GM21367 (cell line): Measurements from ENCODE around the gene PACS1.
"Not testable (repeated sequence)": the region's sequence is repeated elsewhere in the genome, so short reads cannot be mapped to it uniquely, and the experiment has no call there.

Source experiments
- ATAC-seq: cut with Tn5 transposase; IDR thresholded peaks from one replicate; pipeline ENCODE4 v1.9.1; 2021; ENCODE audit not compliant: unreplicated experiment

The PACS1 gene

DNA sequence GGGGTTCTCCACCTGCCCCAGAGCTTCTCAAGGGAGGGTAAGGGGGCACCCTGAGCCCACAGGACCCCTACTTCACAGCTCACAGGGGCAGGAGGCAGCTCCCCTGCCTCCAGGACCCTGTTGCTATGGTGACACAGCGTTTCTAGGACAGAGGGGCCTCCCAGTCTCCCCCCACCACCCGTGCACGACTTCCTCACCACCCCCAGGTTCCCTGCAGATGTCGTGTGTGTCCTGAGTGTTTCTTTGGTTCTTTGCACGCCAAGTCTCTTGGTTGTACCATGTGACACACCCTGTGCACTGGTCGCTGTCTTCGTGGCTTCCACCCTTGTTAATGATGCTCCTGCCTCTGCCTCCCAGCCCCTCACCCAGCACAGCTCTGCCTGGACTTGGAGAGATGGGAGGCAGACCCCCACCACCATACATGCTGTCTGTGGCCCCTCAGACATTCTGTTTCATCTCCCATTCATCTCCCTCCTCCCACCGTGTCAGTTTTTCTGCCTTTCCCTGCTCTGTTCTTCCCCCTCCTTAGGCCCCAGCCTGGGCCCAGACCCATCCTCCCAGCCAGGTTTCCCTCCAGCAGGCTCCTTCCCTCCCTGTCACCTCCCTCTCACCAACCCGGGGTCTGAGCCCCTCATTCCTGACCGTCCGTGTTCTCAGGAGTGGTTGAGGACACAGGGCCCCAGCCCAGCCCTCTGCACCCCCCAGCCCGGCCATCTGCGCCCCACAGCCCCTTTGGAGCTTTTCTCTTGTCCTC lies 173.9 kb downstream of the PACS1 start:
- ATAC-seq: no peak

DNA sequence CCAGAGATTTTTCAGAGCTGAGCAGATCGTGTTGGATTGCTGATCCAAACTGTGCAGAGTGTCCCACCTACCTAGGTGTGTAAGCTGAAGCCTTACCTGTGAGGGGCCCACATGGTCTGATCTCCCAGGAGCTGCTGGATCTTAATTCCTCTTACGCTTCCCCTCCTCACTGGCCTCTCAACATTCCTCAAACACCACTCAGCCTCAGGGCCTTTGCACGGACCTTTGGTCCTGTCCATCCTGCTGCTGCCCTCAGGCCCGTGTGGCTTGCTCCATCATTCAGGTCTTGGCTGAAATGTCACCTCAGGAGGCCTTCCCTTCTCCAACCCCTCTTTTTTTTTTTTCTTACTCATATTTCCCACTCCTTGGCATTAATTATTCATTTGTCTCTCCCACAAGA lies 177.2 kb downstream of the PACS1 start:
- ATAC-seq: no peak

DNA sequence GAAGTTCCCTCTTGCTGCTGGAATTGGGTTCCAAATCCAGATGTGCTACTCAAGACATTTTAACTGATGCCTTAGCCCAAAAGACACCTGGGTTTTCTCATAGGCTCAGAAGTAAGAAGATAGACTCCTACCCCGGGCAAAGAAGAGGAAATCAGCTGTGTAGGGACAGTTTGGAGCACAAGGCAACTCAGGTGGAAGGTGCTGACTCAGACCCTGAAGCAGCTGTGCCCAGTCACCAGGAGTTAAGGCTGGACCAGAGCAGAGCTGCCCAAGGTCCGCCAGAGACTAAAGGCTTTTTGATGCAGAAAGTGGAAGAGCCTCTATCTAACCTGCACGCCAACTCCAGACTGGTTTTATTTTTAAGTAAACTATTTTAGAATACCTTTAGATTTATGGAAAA lies 177.7 kb downstream of the PACS1 start:
- ATAC-seq: no peak

DNA sequence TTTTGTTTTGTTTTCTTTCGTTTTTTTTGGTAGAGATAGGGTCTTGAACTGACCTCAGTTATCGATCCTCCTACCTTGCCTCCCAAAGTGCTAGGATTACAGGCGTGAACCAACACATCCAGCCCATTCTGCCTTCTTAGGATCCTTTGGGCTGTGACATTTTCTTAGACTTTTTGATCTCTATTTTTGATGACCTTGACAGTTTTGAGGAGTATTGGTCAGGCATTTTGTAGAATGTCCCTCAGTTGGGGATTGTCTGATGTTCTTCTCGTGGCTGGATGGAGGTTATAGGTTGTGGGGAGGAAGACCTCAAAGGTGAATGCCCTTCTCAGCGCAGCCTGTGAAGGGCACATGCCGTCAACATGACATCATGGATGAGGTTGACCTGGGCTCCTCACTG lies 178.8 kb downstream of the PACS1 start:
- no peak for ATAC-seq

DNA sequence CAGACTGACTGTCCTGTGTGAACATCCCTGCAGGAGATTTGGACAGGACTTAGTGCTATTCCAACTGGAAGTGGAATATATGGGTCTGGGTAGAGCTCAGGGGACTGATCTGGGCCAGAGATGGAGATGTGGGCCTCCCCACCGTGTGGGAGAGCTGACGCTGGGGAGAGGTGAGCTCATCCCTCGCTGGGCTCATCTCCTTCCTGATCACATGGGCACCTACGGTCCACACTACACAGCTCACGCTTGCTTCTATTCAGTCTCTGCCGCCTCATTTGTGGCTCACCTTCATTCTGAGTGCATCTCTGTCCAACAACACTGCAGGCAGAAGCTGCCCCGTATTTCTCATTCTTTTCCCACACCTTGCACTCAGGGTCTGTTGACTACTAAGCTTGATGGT lies 181.7 kb downstream of the PACS1 start:
- no peak for ATAC-seq

DNA sequence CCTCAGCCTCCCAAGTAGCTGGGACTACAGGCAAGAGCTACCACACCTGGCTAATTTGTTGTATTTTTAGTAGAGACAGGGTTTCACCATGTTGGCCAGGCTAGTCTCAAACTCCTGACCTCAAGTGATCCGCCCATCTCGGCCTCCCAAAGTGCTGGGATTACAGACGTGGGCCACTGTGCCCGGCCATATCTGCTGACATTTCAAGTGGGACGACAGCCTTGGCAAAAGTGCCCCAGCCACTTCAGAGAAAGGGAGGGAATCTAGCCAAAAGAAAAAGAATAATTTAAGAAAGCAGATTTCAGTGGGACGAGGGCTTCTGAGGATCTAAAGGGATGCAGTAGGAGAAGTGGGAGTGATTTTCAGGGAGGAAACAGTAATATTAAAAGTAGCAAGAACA lies 183.0 kb downstream of the PACS1 start:
- ATAC-seq: not testable (repeated sequence)

DNA sequence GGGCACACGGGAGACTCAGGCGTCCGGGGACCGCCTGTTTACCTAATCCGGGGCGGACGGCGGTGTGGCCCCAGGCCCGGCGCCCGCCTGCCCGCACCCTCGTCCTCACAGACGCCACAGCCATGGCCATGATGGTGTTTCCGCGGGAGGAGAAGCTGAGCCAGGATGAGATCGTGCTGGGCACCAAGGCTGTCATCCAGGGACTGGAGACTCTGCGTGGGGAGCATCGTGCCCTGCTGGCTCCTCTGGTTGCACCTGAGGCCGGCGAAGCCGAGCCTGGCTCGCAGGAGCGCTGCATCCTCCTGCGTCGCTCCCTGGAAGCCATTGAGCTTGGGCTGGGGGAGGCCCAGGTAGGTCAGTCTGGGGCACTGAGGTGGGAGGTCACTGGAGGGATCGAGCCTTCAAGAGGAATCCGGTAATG lies 188.4 kb downstream of the PACS1 start:
- no peak for ATAC-seq

DNA sequence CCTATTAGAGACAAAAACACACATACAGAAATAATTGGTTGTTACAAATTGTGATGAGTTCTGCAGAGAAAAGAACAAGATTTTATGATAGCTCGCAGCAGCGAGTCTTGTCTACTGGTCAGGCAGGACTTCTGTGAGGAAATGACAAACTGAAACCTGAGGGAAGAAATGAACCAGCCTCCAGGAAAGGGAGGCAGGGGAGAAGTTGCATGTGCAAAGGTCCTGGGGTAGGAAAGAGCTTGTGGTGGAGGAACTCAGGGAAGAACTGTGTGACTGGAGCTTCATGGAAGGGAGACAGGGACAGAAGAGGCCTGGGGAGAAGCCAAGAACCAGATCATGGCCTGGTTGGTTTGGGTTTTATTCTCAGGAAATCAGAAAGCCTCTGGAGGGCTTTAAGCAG lies 189.2 kb downstream of the PACS1 start:
- ATAC-seq: no peak

DNA sequence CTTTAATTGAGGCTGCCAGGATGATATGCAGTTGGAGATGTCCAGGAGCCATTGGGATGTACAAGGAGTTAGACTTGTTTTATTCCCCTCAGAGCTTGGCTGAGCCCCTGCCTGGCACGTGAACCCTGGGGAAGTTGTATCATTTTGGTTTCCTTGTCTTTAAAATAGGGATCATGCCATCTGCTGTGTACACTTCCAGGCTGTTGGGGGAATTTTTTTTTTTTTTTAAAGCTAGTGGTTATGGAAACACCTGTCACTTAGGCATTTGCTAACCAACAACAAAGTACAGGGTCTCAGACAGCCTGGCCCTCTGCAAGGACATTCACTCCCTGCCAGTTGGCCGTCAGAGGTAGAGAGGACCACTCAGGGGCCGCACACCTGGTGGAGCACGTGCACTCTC lies 189.9 kb downstream of the PACS1 start:
- no peak for ATAC-seq

DNA sequence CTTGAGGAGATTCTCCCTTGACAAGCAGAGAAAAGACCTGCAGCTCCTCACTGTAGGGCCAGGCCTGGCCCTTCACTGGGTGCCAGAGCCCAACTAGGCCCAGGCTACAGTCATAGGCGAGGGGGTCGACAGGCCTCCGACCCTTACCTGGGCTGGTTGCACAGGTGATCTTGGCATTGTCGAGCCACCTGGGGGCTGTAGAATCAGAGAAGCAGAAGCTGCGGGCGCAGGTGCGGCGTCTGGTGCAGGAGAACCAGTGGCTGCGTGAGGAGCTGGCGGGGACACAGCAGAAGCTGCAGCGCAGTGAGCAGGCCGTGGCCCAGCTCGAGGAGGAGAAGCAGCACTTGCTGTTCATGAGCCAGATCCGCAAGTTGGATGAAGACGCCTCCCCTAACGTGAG lies 191.5 kb downstream of the PACS1 start:
- ATAC-seq: no peak

DNA sequence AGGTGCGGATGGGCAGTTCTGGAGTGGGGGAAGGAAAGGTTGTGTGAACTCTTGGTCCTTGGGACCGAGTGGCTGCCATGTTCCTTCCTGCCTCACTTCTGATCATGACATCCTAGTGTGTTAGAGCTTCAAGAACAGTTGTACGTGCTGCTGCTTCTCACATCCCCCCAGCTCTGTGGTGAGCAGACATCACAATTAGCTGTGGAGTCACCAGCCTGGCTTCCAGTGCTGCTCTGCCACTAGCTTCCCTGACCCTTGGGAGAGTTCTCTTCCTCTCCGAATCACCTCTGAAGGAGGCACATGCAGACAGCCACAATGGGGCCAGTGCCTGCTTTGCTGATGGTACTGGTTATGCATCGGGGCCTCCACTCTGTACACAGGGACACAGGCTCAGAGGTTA lies 192.1 kb downstream of the PACS1 start:
- ATAC-seq: no peak

DNA sequence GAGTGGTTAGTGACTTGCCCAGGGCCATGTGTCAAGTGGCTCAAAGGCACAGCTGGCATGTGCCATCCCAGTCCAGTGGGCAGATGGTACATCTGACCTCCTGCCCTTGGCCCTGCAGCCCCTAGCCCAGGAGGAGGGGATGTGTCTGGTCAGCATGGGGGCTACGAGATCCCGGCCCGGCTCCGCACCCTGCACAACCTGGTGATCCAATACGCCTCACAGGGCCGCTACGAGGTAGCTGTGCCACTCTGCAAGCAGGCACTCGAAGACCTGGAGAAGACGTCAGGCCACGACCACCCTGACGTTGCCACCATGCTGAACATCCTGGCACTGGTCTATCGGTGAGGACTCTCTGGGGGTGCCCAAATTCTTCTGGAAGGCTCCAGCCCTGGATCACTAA lies 192.6 kb downstream of the PACS1 start:
- no peak for ATAC-seq

DNA sequence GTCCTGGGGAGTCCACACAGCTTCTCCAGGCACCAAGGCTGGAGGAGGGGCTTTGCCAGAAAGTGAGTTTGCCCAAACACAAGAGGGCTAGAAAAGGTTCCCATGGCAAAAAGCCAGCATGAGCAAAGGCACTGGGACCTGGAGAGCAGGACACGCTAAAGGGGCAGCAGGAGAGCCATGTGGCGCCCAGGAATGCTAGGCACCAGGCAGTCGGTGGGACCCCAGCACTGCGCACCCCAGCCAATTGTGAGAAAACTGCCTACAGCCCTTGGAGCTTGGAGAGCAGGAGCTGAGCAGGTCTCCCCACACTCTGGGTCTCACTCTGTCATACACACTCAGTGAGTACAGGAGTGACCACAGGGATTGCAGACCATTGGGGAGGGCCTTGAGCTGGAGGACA lies 193.2 kb downstream of the PACS1 start:
- ATAC-seq: no peak

DNA sequence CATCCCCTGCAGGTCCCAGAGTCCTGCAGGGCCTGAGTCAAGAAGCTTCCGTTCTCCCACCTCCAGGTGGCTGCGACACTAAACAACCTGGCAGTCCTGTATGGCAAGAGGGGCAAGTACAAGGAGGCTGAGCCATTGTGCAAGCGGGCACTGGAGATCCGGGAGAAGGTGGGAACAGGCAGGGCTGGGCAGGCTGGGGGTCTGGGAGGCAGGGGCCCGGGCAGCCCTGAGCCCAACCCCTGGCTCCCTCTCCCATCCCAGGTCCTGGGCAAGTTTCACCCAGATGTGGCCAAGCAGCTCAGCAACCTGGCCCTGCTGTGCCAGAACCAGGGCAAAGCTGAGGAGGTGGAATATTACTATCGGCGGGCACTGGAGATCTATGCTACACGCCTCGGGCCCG lies 193.7 kb downstream of the PACS1 start:
- ATAC-seq: no peak

DNA sequence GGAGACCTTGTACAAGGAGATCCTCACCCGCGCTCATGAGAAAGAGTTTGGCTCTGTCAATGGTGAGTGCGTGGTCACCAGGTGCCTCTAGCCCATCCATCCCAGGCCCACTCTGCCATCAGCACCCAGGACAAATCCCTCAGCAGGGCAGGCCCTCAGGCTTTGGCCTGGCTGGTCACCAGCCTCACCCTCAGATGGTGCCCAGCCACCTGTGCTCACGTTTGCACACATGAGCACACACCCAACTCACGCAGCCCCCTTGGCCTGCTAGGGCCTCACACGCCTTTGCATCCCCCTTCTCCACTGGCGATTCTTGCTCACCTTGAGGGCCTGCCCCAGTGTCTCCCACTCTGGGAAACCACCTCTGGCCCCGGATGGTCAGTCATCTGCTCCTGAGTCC lies 194.3 kb downstream of the PACS1 start:
- no peak for ATAC-seq

DNA sequence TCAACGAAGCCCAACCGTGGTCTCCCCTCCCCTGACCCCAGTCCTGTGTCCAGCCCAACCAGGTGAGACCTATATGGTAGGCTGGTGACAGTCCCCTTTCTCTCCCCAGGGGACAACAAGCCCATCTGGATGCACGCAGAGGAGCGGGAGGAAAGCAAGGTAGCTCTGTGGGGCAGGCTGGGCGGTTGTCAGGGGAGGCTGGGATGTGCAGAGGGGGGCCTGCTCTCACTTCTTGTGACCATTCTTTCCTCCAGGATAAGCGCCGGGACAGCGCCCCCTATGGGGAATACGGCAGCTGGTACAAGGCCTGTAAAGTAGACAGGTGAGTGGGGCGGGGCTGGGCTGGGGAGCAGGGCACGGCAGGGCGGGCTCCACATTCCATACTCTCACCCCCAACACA lies 194.8 kb downstream of the PACS1 start:
- no peak for ATAC-seq

DNA sequence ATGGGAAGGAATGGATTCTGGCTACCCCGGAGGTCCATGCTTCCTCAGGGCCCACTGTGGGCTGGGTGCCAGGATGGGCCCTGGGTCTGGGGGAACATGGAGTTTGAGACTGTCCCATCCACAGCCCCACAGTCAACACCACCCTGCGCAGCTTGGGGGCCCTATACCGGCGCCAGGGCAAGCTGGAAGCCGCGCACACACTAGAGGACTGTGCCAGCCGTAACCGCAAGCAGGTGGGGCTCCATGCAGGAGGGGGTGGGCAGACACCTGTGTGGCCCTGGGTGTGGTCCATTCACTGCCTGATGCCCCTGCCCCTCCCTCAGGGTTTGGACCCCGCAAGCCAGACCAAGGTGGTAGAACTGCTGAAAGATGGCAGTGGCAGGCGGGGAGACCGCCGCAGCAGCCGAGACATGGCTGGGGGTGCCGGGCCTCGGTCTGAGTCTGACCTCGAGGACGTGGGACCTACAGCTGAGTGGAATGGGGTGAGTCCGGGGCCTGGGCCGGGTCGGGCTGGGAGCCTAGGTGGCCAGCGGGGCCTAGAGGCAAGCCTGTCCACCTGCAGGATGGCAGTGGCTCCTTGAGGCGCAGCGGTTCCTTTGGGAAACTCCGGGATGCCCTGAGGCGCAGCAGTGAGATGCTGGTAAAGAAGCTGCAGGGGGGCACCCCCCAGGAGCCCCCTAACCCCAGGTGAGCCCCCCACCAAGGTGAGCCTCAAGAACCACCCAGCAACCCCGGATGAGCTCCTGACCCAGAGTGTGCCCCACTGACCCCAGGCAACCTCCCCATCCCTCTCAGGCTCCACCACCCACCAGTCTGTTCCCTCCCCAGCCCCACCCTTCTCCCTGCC lies 195.7 kb downstream of the PACS1 start:
- no peak for ATAC-seq

DNA sequence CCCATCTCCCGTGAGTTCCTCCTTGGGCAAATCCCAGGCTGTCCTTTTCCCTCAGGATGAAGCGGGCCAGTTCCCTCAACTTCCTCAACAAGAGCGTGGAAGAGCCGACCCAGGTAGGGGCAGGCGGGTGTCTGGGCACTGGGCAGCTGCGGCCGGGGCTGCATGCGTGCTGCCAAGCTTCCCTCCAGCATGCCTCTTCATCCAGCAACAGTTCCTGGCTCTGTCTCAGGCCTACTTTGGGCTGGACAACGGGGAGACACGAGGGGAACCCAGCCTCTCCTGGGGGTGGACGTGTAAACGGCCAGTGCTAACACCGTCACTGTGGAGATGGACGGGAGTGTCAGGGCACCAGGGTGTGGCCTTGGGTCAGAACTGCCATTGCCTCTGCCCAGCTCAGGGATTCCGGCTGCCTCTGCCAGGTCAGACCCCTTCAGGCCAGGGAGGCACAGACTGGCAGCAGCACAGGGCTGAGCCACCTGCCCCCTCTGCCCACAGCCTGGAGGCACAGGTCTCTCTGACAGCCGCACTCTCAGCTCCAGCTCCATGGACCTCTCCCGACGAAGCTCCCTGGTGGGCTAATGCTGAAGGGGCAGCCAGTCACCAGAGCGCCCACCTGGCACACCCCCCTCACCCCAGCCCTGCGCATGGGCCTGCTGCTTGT lies 196.4 kb downstream of the PACS1 start:
- no peak for ATAC-seq

DNA sequence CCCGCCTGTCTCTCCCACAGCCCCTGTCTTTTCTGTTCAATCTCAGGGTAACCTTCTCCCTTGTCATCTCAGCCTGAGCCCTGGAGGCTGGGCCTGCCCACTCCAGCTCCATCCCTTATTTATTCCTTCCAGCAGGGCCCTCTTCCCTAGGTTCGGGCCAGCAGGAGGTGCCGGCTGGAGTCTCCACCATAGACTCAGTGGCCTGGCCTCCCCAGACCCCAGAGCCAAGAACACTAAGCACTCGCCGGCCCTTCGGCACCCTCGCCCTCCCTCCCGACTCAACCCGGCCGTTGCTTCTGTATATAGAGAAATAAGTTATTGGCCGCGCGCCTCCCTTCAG lies 196.9 kb downstream of the PACS1 start:
- ATAC-seq: no peak

DNA sequence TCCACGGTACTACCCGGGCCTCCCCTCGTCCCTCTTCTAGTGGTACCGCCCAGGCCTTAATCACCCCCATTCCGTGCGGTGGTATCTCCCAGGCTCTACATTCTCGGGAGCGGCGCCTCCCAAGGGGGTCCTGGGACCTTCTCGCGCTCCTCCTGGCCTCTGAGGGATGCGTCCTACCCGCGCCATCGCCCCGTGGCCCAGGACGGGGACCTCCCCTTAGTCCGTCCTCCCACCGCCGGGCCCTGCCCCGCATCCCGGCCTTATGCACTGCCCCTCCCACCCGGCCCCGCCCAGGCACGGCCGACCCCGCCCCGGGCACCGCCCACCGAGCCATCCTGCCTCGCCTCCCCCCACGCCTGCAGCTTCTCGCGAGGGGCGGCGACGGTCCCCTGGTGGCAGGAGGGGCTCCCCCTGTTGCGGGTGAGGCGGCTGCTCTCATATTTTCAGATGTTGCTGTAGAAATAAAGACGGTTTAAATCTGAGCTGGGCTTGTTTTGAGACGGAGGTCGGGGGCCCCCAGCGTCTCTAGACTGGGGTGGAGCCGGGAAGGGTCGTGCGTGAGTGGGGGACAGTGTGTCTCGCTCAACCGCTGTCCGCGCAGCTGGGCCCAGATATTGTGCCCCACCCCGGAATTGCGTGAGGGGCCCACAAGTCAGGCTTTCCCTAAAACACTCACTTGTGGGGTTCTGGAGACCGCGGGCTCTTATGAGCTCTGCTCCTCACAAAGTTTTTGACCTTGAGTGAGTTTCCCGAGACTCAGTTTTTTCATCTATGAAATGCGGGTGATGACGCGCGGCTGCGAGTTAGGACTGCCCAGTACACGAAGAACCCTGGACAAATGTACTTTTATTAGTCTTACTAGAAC lies 197.5 kb downstream of the PACS1 start:
- ATAC-seq: peak; percentile 35
